ENCODE measurements around the gene GAPDHS.

GRCh38 chr19:35546532-35546931 is 13.3 kb downstream of the GAPDHS start:
- TF ChIP-seq POLR2A (IDR thresholded peaks at IDR 0.05) (no peak), CTCF (IDR thresholded peaks at IDR 0.05) (no peak), POLR2AphosphoS5 (IDR thresholded peaks at IDR 0.05) (no peak)
